ENCODE results near the gene CFAP58.

Gene CFAP58

DNA sequence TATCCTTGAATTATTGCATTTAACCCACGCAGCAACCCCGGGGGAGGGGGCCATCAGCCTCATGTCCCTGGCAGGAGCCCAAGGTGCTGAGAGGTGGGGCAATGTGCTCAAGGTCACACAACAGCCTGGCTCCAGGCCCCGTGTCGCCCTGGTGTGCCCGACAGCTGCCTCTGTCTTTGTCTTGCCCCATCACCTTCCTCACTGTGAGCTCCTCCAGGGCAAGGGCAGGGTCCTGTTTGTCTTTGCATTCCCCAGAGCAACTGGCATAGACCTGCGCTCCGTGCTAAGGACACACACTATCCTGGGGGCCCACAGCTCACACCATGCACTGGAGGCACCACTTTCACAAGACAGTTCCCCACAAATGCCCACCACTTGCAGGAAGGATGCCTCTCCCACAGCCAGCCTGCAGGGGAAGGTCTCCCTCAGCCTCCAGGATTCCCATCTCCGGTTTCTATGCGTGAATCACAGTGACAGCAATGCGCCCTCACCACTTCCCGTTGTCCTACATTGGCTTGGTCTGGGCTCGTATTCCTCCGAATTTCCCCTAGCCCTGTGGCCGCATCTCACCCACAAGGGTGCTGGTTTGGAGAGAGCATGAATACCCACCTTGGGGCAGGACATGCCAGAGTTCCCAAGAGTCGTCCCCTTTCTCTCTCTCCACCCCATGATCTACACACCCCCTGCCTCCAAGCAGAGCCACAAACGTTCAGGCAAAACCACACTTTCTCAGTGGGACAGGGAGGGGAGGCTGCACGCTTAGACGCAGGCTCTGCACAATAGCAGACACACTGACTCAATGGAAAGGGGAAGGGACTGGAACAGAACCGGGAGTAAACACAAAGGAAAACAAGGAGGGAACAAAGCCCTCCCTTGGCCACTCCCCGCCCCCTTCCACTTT, 25.6 kb upstream of the CFAP58 start:
- Histone ChIP-seq H4K20me1 (ENCODE audit: insufficient read depth) (no peaks in the 10 kb centered on the region), H3K36me3 (ENCODE audit: insufficient read depth) (no peaks in the 10 kb centered on the region), H3K27me3 (ENCODE audit: insufficient read depth, low read depth) (no peaks in the 10 kb centered on the region), H3K4me3 (IDR thresholded peaks at IDR 0.05; ENCODE audit: insufficient read depth, low read depth, low read length) (no peak overlapping the region), H3K27ac (no peak overlapping the region), H2AFZ (ENCODE audit: low read depth) (no peak overlapping the region), H3K4me2 (no peak overlapping the region), H3K9ac (no peak overlapping the region), H3K79me2 (ENCODE audit: insufficient read depth, low read depth) (no peaks in the 10 kb centered on the region), H3K4me1 (ENCODE audit: low read depth, poor library complexity, severe bottlenecking) (no peaks in the 10 kb centered on the region)
- TF ChIP-seq, protein P1, sequence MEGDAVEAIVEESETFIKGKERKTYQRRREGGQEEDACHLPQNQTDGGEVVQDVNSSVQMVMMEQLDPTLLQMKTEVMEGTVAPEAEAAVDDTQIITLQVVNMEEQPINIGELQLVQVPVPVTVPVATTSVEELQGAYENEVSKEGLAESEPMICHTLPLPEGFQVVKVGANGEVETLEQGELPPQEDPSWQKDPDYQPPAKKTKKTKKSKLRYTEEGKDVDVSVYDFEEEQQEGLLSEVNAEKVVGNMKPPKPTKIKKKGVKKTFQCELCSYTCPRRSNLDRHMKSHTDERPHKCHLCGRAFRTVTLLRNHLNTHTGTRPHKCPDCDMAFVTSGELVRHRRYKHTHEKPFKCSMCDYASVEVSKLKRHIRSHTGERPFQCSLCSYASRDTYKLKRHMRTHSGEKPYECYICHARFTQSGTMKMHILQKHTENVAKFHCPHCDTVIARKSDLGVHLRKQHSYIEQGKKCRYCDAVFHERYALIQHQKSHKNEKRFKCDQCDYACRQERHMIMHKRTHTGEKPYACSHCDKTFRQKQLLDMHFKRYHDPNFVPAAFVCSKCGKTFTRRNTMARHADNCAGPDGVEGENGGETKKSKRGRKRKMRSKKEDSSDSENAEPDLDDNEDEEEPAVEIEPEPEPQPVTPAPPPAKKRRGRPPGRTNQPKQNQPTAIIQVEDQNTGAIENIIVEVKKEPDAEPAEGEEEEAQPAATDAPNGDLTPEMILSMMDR (conservative IDR thresholded peaks at IDR 0.05; ENCODE audit: low read depth, low read length) = no peak

DNA sequence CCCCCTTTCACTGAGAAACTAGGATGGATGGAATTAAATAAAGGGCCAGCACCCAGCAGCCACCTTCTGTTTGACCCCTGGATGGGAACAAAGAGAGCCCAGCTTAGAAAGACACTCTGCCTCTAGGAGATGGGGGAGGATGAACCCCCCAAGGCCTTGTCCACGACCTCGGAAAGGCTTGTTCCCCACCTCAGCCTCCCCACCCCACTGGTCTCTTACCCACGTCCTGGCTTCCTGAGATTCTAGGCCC, 25.1 kb upstream of the CFAP58 start:
- Histone ChIP-seq H3K36me3 (ENCODE audit: insufficient read depth) (no peaks in the 10 kb centered on the region), H4K20me1 (ENCODE audit: insufficient read depth) (no peaks in the 10 kb centered on the region), H3K4me2 (no peak overlapping the region), H3K27me3 (ENCODE audit: insufficient read depth, low read depth) (no peaks in the 10 kb centered on the region), H3K79me2 (ENCODE audit: insufficient read depth, low read depth) (no peaks in the 10 kb centered on the region), H3K27ac (no peak overlapping the region), H3K9ac (no peak overlapping the region), H2AFZ (ENCODE audit: low read depth) (no peak overlapping the region), H3K4me1 (ENCODE audit: low read depth, poor library complexity, severe bottlenecking) (no peaks in the 10 kb centered on the region), H3K4me3 (IDR thresholded peaks at IDR 0.05; ENCODE audit: insufficient read depth, low read depth, low read length) (no peak overlapping the region)
- TF ChIP-seq, protein P1 (conservative IDR thresholded peaks at IDR 0.05; ENCODE audit: low read depth, low read length) = no peak

DNA sequence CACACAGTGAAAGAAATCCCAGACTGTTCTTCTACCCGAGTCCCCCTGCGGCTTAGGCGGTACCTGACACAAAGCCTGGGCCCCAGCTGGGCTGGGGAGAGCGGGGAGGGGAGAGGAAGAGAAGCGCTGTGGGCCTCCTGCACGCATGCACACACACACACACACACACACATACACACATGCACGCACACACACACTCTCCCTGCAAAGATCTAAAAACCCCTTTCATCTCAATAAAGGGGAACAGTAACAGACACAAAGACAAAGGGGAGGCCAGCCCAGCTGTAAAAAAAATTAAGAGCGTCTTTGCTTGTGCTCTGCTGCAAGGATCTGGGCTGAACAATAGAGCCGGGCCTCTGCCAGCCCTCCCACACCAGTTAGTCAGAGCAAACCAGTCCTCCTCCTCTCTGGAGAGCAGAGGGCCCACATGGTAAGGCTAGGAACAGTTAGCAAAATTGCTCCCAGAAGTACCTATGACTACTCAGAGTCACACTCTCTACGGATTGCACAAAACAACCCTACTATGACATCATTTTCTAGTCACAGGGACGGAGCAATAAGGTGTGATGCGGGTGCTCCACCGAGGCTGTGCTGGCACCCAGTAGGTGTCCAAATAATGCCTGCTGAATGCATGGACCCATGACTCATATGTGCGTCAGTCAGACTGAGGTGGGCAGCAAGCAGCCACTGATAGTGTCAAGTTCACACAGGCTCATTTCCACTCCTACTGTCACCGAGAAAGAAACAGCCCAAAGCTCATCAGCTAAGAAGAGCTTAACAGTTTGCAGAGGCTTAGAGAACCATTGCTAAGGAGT, 24.5 kb upstream of the CFAP58 start:
- TF ChIP-seq, protein P1 (conservative IDR thresholded peaks at IDR 0.05; ENCODE audit: low read depth, low read length) = no peak
- no peaks in the 10 kb centered on the region for H3K4me1 ChIP-seq (ENCODE audit: low read depth, poor library complexity, severe bottlenecking)
- no peak overlapping the region for H3K27ac ChIP-seq
- no peak overlapping the region for H3K4me3 ChIP-seq (IDR thresholded peaks at IDR 0.05; ENCODE audit: insufficient read depth, low read depth, low read length)
- H3K4me2 ChIP-seq = no peak overlapping the region
- no peak overlapping the region for H3K9ac ChIP-seq
- no peaks in the 10 kb centered on the region for H3K27me3 ChIP-seq (ENCODE audit: insufficient read depth, low read depth)
- no peaks in the 10 kb centered on the region for H3K36me3 ChIP-seq (ENCODE audit: insufficient read depth)
- H3K79me2 ChIP-seq (ENCODE audit: insufficient read depth, low read depth) = no peaks in the 10 kb centered on the region
- no peak overlapping the region for H2AFZ ChIP-seq (ENCODE audit: low read depth)
- H4K20me1 ChIP-seq (ENCODE audit: insufficient read depth) = no peaks in the 10 kb centered on the region

DNA sequence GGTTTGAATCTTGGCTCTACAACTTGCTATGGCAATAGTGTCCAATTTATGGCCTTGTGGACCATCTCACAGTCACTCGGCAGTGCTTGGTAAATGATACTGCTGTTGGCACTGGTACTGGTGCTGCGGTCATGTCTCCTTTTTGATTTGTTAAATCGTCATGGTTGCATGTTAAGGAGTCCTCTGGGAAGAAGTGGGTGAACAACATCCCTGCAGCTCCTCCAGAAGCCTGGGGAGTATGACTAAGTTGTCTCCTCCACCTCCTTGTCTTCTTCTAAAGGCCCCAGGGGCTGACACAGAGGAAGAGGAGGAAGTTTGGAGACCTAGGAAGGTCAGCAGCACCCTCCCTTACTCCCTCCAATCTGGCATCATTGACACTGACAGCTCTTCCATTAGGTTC, 23.9 kb upstream of the CFAP58 start:
- Histone ChIP-seq H3K4me1 (ENCODE audit: low read depth, poor library complexity, severe bottlenecking) (no peaks in the 10 kb centered on the region), H3K27me3 (ENCODE audit: insufficient read depth, low read depth) (no peaks in the 10 kb centered on the region), H3K79me2 (ENCODE audit: insufficient read depth, low read depth) (no peaks in the 10 kb centered on the region), H3K4me2 (no peak overlapping the region), H3K36me3 (ENCODE audit: insufficient read depth) (no peaks in the 10 kb centered on the region), H3K4me3 (IDR thresholded peaks at IDR 0.05; ENCODE audit: insufficient read depth, low read depth, low read length) (no peak overlapping the region), H3K27ac (no peak overlapping the region), H4K20me1 (ENCODE audit: insufficient read depth) (no peaks in the 10 kb centered on the region), H3K9ac (no peak overlapping the region), H2AFZ (ENCODE audit: low read depth) (no peak overlapping the region)
- TF ChIP-seq, protein P1 (conservative IDR thresholded peaks at IDR 0.05; ENCODE audit: low read depth, low read length) = no peak
